Glomerular visceral epithelial cell (primary cell): ENCODE results near the gene CADPS.

ENCODE experiments used
- DNase-seq: peaks from one replicate; pipeline ENCODE4 v3.0.0-alpha.2; 2016; ENCODE audit errors: extremely low spot score

CADPS gene

GRCh38 chr3:62638316-62638715 is 236.9 kb downstream of the CADPS start:
- DNase-seq = no peak

- DNase-seq = no peak
Measured at GRCh38 chr3:62636235-62636826, 238.9 kb downstream of the CADPS start.

GRCh38 chr3:62632510-62633294 is 242.5 kb downstream of the CADPS start:
- DNase-seq = no peak

GRCh38 chr3:62631488-62631887 is 243.7 kb downstream of the CADPS start:
- no peak for DNase-seq

- DNase-seq = no peak
Measured at GRCh38 chr3:62630664-62631063, 244.6 kb downstream of the CADPS start.

- DNase-seq = no peak
Measured at GRCh38 chr3:62625268-62625667, 249.9 kb downstream of the CADPS start.

GRCh38 chr3:62624185-62624584 is 251.0 kb downstream of the CADPS start:
- DNase-seq = no peak

GRCh38 chr3:62622553-62623174 is 252.6 kb downstream of the CADPS start:
- peak; percentile 41 for DNase-seq

- DNase-seq = no peak
Measured at GRCh38 chr3:62621925-62622324, 253.3 kb downstream of the CADPS start.

- DNase-seq = no peak
Measured at GRCh38 chr3:62621176-62621575, 254.0 kb downstream of the CADPS start.

- peak; percentile 16 for DNase-seq
Measured at GRCh38 chr3:62615258-62615849, 259.9 kb downstream of the CADPS start.

- no peak for DNase-seq
Measured at GRCh38 chr3:62614527-62614926, 260.7 kb downstream of the CADPS start.

- DNase-seq = no peak
Measured at GRCh38 chr3:62611541-62612240, 263.5 kb downstream of the CADPS start.

GRCh38 chr3:62607287-62608029 is 267.8 kb downstream of the CADPS start:
- peak; percentile 85 for DNase-seq

GRCh38 chr3:62605413-62606068 is 269.7 kb downstream of the CADPS start:
- no peak for DNase-seq

GRCh38 chr3:62604751-62605351 is 270.4 kb downstream of the CADPS start:
- DNase-seq = no peak

GRCh38 chr3:62604298-62604697 is 270.9 kb downstream of the CADPS start:
- peak; percentile 72 for DNase-seq

GRCh38 chr3:62602987-62603386 is 272.2 kb downstream of the CADPS start:
- no peak for DNase-seq

- DNase-seq = peak; percentile 30
Measured at GRCh38 chr3:62602129-62602770, 273.0 kb downstream of the CADPS start.
